T-helper 1 cell (primary cell): ENCODE results near the gene PODNL1.
A peak's percentile ranks its signal among the peaks of the same experiment; 100 is the strongest.

Experiments
- DNase-seq, 5 donors: peaks; one replicate each; pipeline ENCODE4 v3.0.0-alpha.2; 2012 to 2020

Gene PODNL1

DNA sequence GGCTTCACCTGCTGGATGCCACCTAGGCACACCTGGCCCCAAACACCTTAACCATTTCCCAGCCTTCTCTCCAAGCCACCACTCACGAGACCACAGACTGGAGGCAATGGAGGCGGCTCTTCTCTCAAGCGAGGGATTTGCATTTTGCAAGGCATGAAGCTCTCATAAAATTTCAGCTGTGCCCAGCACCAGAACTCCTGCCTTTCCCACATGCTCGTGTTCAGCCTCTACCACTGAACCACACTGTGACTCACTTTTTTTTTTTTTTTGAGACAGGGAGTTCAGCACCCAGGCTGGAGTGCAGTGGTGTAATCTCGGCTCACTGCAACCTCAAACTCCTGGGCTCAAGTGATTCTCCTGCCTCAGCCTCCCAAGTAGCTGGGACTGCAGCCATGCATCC is 50.7 kb downstream of the PODNL1 start:
- DNase-seq, result no peak

DNA sequence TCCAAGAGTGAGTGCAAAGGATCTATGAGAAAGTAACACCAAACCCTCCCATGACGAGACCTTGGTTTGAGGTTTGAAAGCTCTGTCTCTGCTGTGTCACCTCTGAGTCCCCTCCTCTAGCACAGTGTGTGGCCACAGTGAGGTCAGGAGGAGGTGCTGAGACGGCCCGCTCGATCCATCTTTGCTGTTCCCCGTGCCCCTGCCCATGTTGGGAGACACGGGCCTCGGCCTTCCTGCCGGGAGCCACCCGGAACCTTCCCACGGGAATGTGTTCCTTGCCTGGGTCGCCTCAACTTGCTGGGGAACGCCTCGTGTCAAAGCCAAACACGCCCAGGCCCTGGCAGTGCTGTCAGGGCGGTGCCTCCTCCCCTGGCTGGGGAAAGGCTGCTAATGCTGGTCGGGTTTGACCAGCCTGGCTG is 51.2 kb downstream of the PODNL1 start:
- no peak for DNase-seq

- DNase-seq, result no peak
Measured at GRCh38 chr19:13885826-13886365, 52.3 kb downstream of the PODNL1 start.

GRCh38 chr19:13884726-13885591 is 53.3 kb downstream of the PODNL1 start:
- DNase-seq, result no peak

DNA sequence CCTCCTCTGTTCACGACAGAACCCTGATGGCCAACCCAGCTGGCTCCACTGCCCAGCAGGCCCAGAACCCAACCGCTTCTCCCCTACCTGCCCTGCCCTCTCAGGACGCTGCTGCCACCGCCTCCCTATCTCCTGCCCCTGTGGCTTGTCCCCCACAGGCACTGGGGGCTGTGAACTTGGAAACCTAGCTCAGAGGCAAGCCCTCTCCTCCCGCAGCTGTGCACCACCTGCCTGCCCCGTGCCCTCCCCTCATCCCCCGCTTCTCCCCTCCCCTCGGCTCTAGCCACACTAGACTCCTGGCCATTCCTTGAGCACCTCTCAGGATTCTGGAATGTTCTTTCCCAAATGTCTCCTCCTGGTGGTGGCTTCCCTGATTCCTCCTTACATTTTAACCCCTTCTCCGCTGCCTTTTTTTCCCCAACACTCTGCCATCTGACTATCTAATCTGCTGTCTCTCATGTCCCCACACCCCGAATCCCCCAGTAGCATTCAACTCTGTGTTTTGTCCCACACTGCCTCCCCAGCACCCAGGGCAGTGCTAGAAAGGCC is 54.6 kb downstream of the PODNL1 start:
- no peak for DNase-seq

- DNase-seq, result no peak
Measured at GRCh38 chr19:13882836-13883235, 55.4 kb downstream of the PODNL1 start.

GRCh38 chr19:13882419-13882795 is 55.8 kb downstream of the PODNL1 start:
- DNase-seq, result no peak

GRCh38 chr19:13881692-13882418 is 56.4 kb downstream of the PODNL1 start:
- peak in 2 of 5 donors; percentile 25 to 63 for DNase-seq

DNA sequence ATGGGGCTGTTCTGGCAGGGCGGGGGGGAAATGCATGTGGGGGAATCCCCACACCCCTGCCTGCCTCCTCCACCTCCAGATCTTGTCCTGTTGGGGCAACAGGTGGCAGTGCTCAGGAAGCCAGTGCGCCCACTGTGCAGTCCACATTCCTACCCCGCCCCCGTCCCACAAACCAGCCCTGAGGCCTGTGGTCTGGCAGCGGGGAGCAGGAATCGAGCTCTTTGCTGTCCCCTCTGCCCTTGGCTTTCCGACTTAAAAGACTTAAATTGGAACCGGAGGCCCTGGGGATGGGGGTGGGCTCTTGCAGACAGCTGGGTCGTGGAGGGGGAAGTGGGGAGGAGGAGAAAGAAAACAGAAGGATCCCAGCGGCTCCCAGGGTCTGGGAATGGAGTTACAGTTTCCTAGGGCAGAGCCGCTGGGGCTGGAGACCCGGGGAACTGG is 56.9 kb downstream of the PODNL1 start:
- peak in 2 of 5 donors; percentile 19 to 36 for DNase-seq
